Measurements from ENCODE around the gene MBLAC1. TPM values are rescaled to one million over a fixed set of nuclear protein-coding genes. Genes with fewer than 3 reads are reported as not detected.

The MBLAC1 gene
- total RNA-seq, 6 donors from 2014 or later, result 1.0 to 11.4 (median 3.3) TPM

GRCh38 chr7:100177045-100178001 lies 50.6 kb downstream of the MBLAC1 start, which contains the start of the genes GPC2 and STAG3:
Gene GPC2 (minus strand): TSS chr7:100177381. CDS start chr7:100177199, 182 bp downstream.
Gene STAG3 (plus strand): TSS chr7:100177918. CDS start chr7:100180557, 2,639 bp downstream.
- TF ChIP-seq POLR2A (IDR thresholded peaks at IDR 0.05) (no peak), POLR2AphosphoS5 (IDR thresholded peaks at IDR 0.05) (no peak)
- peak within 1 kb of the TSS; percentile 38 to 58 (median 42) for H3K4me3 ChIP-seq
- DNase-seq (peak; percentile 95 to 98), ATAC-seq (ENCODE audit: low FRiP score in 2 of 2) (peak; percentile 94 to 97)
- H3K36me3 ChIP-seq, result no peaks in the 10 kb centered on the region
- H3K27ac ChIP-seq, result peak within 1 kb of the TSS in 1 of 4 donors; percentile 20
- peaks cover 9 to 14% (median 13%) of the 10 kb centered on the region in 4 donors for H3K4me1 ChIP-seq
- 1 to 4% methylated on average over 27 to 59 of the region's 78 CpGs for WGBS, 2 donors
- no peaks in the 10 kb centered on the region for H3K9me3 ChIP-seq
- H3K27me3 ChIP-seq, result no peaks in the 10 kb centered on the region

Small RNA genes within 50 kb of the gene (small RNA-seq; reads per million reads assigned to genes)
- 69.5 to 148 (median 89.1) reads per million in 4 donors for gene MIR106B
- 1,174 to 2,287 (median 1,779) reads per million in 4 donors for gene MIR25
- 110 to 234 (median 140) reads per million in 4 donors for gene MIR93

Other genes starting within 250 kb of the MBLAC1 start
- under 1 TPM in 2 of 6 donors, not detected in 4; 0.59 to 0.67 TPM for gene OR2AE1, start 249.9 kb upstream of the MBLAC1 start, total RNA-seq
- 100 to 1,000 TPM in 1 of 6 donors, 10 to 100 TPM in 5; 31.2 to 107 (median 42.1) TPM for gene TRIM4, start 207.4 kb upstream of the MBLAC1 start, total RNA-seq
- gene GJC3, start 197.3 kb upstream of the MBLAC1 start, total RNA-seq, result 1 to 10 TPM in 1 of 6 donors, under 1 TPM in 2, not detected in 3; 0.24 to 3.1 (median 0.31) TPM
- 10 to 100 TPM in 5 of 6 donors, 1 to 10 TPM in 1; 2.3 to 35.6 (median 28.8) TPM for gene AZGP1, start 150.9 kb upstream of the MBLAC1 start, total RNA-seq
- 10 to 100 TPM; 19.3 to 50.4 (median 36.9) TPM for gene ZKSCAN1, start 111.4 kb upstream of the MBLAC1 start, total RNA-seq
- 10 to 100 TPM in 4 of 6 donors, 1 to 10 TPM in 2; 8.6 to 17.8 (median 10.8) TPM for gene ZSCAN21, start 77.2 kb upstream of the MBLAC1 start, total RNA-seq
- 10 to 100 TPM; 18.4 to 50.3 (median 22.8) TPM for gene ZNF3, start 45.2 kb upstream of the MBLAC1 start, total RNA-seq
- gene COPS6, start 38.0 kb upstream of the MBLAC1 start, total RNA-seq, result 100 to 1,000 TPM in 1 of 6 donors, 10 to 100 TPM in 5; 23.4 to 217 (median 53.9) TPM
- gene MCM7, start 25.6 kb upstream of the MBLAC1 start, total RNA-seq, result 10 to 100 TPM; 29.3 to 78.6 (median 44.1) TPM
- gene AP4M1, start 25.3 kb upstream of the MBLAC1 start, total RNA-seq, result 100 to 1,000 TPM in 1 of 6 donors, 10 to 100 TPM in 5; 17.3 to 142 (median 19.4) TPM
- gene TAF6, start 7.6 kb upstream of the MBLAC1 start, total RNA-seq, result 10 to 100 TPM; 33.4 to 76.5 (median 53.0) TPM
- 10 to 100 TPM in 2 of 6 donors, 1 to 10 TPM in 4; 2.9 to 14.6 (median 6.5) TPM for gene CNPY4, start 7.3 kb upstream of the MBLAC1 start, total RNA-seq
- 100 to 1,000 TPM; 111 to 223 (median 148) TPM for gene LAMTOR4, start 22.0 kb downstream of the MBLAC1 start, total RNA-seq
- 100 to 1,000 TPM in 1 of 6 donors, 10 to 100 TPM in 5; 12.6 to 108 (median 25.3) TPM for gene TRAPPC14, start 31.8 kb downstream of the MBLAC1 start, total RNA-seq
- 10 to 100 TPM in 1 of 6 donors, 1 to 10 TPM in 4, not detected in 1; 2.4 to 11.5 (median 5.2) TPM for gene GAL3ST4, start 41.6 kb downstream of the MBLAC1 start, total RNA-seq
- 10 to 100 TPM in 1 of 6 donors, 1 to 10 TPM in 2, under 1 TPM in 3; 0.20 to 25.1 (median 0.96) TPM for gene GPC2, start 50.4 kb downstream of the MBLAC1 start, total RNA-seq
- gene STAG3, start 51.0 kb downstream of the MBLAC1 start, total RNA-seq, result 1 to 10 TPM in 5 of 6 donors, not detected in 1; 1.5 to 5.2 (median 2.8) TPM
- 1 to 10 TPM in 5 of 6 donors, under 1 TPM in 1; 0.63 to 6.3 (median 1.7) TPM for gene PVRIG, start 93.0 kb downstream of the MBLAC1 start, total RNA-seq
- not detected for gene SPDYE3, start 180.7 kb downstream of the MBLAC1 start, total RNA-seq
- gene PILRB, start 231.2 kb downstream of the MBLAC1 start, total RNA-seq, result 100 to 1,000 TPM in 1 of 6 donors, 10 to 100 TPM in 5; 18.4 to 259 (median 39.9) TPM
- gene PILRA, start 246.5 kb downstream of the MBLAC1 start, total RNA-seq, result 10 to 100 TPM; 15.2 to 52.4 (median 24.2) TPM